ENCODE measurements around the gene DDX20. TPM values are rescaled to one million over a fixed set of nuclear protein-coding genes. Genes with fewer than 3 reads are reported as not detected.

The DDX20 gene
- total and polyA plus RNA-seq, 7 donors: 6.2 to 11.6 (median 8.1) TPM

- H3K36me3 ChIP-seq (ENCODE audit: insufficient read depth in 1 of 2, low read depth in 1 of 2): peaks cover 3 to 30% of the 10 kb centered on the region in 2 donors
- no peak overlapping the region for H3K4me3 ChIP-seq
- no peak for DNase-seq
- ATAC-seq: no peak
- no peak overlapping the region for H3K27ac ChIP-seq
- WGBS, 3 donors: 59 to 71% (median 62%) methylated on average over 2 of the region's 2 CpGs
- no peaks in the 10 kb centered on the region for H3K4me1 ChIP-seq
- no peaks in the 10 kb centered on the region for H3K27me3 ChIP-seq (ENCODE audit: insufficient read depth in 3 of 3, low read length in 2 of 3)
- H3K9me3 ChIP-seq: no peaks in the 10 kb centered on the region
- intact Hi-C loops (cut with DNase I): loop anchor here in 1 of 2 donors (10.0 kb wide), 1 partner anchor 552 kb away; the partner anchor contains the start of gene CHI3L2
- TF ChIP-seq CTCF (IDR thresholded peaks at IDR 0.05): no peak
Observed at GRCh38 chr1:111776391-111776790, 20.7 kb downstream of the DDX20 start.

- Histone ChIP-seq H3K27ac (no peak overlapping the region), H3K27me3 (ENCODE audit: insufficient read depth in 3 of 3, low read length in 2 of 3) (no peaks in the 10 kb centered on the region), H3K4me3 (no peak overlapping the region), H3K9me3 (no peaks in the 10 kb centered on the region), H3K36me3 (ENCODE audit: insufficient read depth in 1 of 2, low read depth in 1 of 2) (peaks cover 3 to 30% of the 10 kb centered on the region in 2 donors), H3K4me1 (no peaks in the 10 kb centered on the region)
- 87 to 92% (median 92%) methylated on average over 8 of the region's 8 CpGs for WGBS, 3 donors
- ATAC-seq: no peak
- intact Hi-C loops (cut with DNase I): loop anchor here in 1 of 2 donors (10.0 kb wide), 1 partner anchor 552 kb away; the partner anchor contains the start of gene CHI3L2
- TF ChIP-seq CTCF (IDR thresholded peaks at IDR 0.05): no peak
- no peak for DNase-seq
Observed at GRCh38 chr1:111776861-111777260, 21.2 kb downstream of the DDX20 start.

GRCh38 chr1:111777301-111777700 is 21.6 kb downstream of the DDX20 start:
- peaks cover under 1 to 30% of the 10 kb centered on the region in 2 donors for H3K36me3 ChIP-seq (ENCODE audit: insufficient read depth in 1 of 2, low read depth in 1 of 2)
- intact Hi-C loops (cut with DNase I): loop anchor here in 1 of 2 donors (10.0 kb wide), 1 partner anchor 552 kb away; the partner anchor contains the start of gene CHI3L2
- no peak overlapping the region for H3K4me3 ChIP-seq
- 75 to 92% (median 82%) methylated on average over 1 of the region's 1 CpG for WGBS, 3 donors
- ATAC-seq (no peak), DNase-seq (no peak)
- no peak overlapping the region for H3K27ac ChIP-seq
- no peaks in the 10 kb centered on the region for H3K9me3 ChIP-seq
- H3K27me3 ChIP-seq (ENCODE audit: insufficient read depth in 3 of 3, low read length in 2 of 3): no peaks in the 10 kb centered on the region
- no peaks in the 10 kb centered on the region for H3K4me1 ChIP-seq
- TF ChIP-seq CTCF (IDR thresholded peaks at IDR 0.05): no peak

- H3K36me3 ChIP-seq (ENCODE audit: insufficient read depth in 1 of 2, low read depth in 1 of 2): peaks cover 0 to 30% of the 10 kb centered on the region in 2 donors
Observed at GRCh38 chr1:111778066-111778465, 22.4 kb downstream of the DDX20 start.

More at GRCh38 chr1:111778066-111778465, 22.4 kb downstream of the DDX20 start:
- Histone ChIP-seq H3K4me1 (no peaks in the 10 kb centered on the region), H3K27me3 (ENCODE audit: insufficient read depth in 3 of 3, low read length in 2 of 3) (no peaks in the 10 kb centered on the region), H3K4me3 (no peak overlapping the region), H3K27ac (no peak overlapping the region), H3K9me3 (no peaks in the 10 kb centered on the region)
- no peak for DNase-seq
- no peak for ATAC-seq
- WGBS, 3 donors: 77 to 86% (median 79%) methylated on average over 6 of the region's 6 CpGs
- TF ChIP-seq CTCF (IDR thresholded peaks at IDR 0.05): no peak
- intact Hi-C loops (cut with DNase I): loop anchor here in 1 of 2 donors (10.0 kb wide), 1 partner anchor 553 kb away; the partner anchor contains the start of gene CHI3L2
